GM18499 (cell line): ENCODE results near the gene P2RX6.
"Not testable (repeated sequence)": the region's sequence is repeated elsewhere in the genome, so short reads cannot be mapped to it uniquely, and the experiment has no call there.

ENCODE experiments used
- ATAC-seq: cut with Tn5 transposase; IDR thresholded peaks from one replicate; pipeline ENCODE4 v1.9.1; 2021; ENCODE audit warnings: moderate number of reproducible peaks; ENCODE audit not compliant: insufficient read depth, unreplicated experiment

Gene P2RX6

DNA sequence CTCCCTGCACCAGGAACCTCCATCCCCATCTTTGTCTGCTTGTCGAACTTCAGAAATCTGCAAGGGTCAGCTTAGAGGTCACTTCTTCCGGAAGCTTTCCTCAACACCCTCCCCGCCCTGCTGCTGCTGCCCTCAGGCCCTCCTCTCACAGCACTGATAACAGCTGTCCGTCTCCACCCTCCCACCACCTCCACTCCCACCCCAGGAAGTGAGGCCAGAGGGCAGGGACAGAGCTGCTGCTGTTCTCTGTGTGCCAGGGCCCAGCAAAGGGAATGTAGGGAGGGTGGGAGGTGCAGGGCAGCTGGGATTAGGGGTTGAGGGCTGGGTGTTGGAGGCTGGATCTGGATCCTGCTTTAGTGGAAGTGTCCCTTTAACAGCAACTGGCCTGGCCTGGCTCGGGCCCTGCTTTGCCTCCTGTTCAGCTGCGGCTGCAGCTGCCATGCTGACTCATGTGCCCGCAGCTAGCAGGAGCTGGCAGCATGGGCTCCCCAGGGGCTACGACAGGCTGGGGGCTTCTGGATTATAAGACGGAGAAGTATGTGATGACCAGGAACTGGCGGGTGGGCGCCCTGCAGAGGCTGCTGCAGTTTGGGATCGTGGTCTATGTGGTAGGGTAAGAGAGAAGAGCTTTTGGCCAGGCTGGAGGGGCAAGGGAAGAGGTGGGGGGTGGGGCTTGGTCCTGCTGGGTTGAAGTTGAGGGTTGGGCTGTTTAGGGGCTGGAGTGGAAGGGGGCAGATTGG lies at the start of gene P2RX6:
Gene P2RX6, plus strand, starts transcription at position 440 of the 740 bp plus-strand sequence. Its CDS starts 10 bp downstream, at position 450.
- no peak for ATAC-seq

DNA sequence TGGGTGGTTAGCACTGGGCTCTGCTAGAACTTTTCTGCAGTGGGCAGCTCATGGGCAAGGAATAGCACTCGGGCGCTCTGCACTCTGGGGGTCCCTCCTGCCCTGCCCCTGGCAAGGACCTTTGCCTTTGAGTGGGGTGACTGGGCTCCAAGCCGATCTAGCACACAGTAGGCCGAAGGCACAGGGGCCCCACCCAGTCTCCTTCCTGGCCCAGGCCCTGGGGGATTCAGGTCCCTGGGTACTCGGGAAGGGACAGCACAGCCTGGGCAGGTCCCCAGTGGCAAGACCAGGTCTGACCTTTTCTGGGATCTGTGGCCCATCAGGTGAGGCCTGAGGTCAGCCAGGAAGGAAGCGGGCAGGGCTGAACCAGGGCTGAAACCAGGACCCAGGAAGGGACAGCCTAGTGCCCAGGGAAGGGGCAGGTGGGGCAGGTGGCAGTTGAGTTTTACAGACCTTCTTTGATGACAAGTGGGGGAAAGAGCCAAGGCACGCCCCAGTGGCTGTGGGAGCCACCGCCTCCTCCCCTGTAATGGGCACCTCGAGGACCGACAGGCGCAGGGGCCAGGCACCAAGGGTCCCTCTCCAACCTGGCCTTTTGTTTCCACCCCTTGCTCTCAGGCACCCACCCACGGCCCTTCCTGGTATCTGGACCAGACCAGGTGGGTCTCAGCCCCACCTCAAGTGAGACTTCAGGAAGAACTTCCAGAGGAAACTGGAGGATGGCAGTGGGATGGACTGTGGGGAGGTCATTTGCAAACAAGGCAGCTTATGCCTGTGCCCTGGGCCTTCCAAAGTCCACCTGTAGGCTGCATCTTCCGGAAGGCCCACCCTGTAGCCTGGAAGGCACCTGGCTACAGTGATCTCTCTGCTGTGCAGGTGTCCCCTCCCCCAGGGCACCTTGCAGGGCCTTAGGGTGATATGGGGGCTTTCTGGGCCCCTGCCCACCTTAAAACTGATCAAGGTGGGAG lies 48.8 kb upstream of the P2RX6 start:
- ATAC-seq = no peak

DNA sequence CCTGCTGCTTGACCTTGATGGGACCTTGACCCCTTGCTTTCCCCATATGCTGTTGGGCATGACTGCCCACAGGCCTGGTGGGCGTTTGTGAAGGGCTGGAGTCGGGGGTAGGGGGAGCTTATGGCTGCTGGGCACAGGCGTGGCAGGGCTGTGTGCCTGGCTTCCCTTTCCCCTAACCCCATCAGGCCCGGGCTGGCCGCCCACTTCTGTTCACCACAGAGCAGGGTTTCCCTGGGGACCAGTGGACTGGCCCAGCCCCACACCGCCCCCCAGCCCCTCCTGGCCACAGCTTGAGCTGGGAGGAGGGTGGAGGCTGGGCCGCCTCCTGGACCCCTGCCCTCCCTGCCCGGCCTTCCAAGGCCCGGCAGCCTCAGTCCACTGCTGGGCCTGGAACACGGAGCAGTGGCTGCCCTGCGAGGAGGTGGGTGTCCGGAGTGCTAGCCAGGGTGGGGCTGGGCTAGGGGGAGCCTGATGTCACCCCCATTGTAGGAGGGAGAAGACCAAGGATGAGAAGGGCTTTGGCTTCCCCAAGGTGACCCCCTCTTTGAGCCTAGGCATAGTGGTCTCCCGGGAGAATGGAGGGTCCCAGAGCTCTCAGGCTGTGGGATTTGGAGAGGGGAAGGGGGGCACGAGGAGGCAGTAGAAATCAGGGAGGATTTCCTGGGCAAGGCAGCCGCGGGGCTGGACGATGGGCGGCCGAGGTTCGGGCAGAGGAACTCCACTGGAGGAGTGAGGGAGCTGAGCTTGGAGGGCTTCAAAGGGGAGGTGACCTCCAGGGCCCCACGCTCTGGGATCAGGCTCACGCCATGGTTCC lies 47.9 kb upstream of the P2RX6 start, which contains the start of gene AIFM3:
Gene AIFM3, plus strand, starts transcription at position 373 of the 814 bp plus-strand sequence. CDS start 690 bp downstream, outside the sequence.
- ATAC-seq = no peak

DNA sequence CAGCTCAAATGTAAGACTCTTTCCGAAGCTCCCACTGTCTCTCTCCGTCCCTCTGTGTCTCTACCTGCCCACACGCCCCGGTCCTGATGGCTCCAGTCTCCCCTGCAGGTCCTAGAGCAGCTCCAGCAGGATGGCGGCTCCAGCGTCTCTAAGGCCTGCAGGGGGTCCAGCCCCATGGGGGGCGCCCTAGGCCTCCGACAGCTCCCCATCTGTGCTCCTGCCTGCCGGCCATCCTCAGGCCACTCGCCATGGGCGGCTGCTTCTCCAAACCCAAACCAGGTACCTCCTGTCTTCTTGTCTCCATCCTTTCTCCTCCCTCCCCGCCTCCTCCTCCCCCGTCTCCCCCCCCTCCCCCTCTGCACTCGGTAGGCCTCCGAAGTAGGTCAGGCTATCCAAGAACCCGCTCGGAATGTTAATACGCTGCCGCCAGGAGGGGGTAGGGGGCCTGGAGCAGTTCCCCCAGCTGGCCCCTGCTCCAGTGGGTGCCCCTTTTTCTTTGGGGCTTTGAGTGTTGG lies 47.2 kb upstream of the P2RX6 start:
- no peak for ATAC-seq

DNA sequence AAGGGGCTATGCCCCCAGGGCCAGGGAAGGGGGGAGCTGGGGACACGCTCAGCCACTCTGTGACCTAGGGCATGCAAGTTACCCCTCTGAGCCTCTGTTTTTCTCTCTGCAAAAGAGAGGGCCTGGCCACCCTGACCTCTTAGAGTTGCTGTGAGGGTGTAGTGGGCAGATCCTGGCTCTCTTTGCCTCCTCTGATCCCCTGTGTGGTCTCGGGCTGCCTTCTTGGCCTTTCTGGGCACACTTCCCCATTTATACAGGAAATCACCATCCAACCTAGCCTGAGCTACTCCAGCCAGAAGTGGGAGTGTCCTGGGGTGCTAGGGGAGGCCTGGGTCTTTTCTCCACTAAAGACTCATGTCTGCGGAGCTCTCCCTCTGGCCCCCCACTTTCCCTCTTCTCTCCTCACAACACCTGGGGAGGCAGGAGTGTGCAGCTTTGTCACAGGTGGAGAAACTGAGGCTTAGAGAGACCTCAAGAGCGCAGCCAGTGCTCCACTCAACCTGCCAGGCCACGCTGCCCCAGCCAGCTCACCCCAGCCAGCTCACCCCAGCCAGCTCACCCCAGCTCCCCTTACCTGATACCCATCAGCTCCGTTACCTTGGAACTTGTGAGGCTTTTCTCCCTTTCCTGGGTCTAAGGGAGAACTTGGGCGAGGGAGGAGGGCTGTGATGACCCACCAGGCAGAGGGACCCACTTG lies 46.5 kb upstream of the P2RX6 start:
- ATAC-seq = no peak

DNA sequence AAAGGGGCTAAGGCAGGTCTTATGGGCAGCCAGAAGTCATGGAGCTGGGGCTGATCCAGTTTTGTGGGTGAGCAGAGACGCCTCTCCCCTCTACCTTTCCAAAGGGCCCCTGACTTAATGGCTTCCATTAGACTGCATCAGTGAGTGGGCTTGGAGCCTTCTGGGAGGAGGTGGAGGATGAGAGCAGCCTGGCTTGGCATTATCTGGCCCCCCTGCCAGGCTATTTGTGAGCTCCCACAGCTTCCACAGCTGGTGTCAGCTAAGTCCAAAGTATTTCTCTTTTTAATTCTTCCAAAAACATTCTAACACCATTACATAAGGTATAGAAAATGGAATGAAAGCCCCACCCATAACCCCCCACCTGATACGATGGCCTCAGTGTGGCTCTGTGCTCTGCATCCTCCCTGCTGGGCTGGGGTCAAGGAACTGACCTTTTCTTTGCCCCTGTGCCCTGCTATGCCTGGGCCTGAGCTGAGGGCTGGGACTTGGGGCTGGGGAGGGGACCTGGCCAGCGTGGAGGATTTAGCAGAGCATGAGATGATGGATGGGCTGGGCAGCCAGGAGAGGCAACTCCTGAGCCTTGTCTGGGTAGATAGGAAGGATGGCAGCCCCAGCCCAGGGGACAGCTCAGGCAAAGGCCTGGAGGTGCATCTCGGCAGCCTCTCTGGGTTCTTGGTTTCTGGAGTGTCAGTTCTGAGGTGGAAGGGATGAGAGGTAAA lies 43.9 kb upstream of the P2RX6 start:
- ATAC-seq = no peak

DNA sequence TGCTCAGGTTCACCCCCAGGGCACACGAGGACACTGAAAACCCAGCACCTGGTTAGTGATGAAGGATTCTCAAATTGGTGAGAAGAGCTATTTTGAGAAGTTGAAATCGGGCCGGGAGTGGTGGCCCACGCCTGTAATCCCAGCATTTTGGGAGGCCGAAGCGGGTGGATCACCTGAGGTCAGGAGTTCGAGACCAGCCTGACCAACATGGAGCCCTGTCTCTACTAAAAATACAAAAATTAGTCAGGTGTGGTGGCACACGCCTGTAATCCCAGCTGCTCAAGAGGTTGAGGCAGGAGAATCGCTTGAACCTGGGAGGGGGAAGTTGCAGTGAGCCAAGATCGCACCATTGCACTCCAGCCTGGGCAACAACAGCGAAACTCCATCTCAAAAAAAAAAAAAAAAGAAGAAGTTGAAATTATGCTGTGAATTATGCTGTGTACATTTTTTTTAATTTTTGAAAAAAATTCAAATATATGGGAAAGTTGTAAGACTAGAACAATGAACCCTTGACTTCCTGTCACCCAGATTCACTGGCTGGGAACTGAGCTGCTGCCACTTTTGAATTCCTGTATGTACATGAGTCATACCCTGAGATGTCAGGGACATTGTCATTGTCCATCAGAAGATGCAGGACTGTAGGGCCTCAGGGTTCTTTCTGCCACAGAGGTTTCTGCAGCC lies 42.8 kb upstream of the P2RX6 start:
- not testable (repeated sequence) for ATAC-seq

DNA sequence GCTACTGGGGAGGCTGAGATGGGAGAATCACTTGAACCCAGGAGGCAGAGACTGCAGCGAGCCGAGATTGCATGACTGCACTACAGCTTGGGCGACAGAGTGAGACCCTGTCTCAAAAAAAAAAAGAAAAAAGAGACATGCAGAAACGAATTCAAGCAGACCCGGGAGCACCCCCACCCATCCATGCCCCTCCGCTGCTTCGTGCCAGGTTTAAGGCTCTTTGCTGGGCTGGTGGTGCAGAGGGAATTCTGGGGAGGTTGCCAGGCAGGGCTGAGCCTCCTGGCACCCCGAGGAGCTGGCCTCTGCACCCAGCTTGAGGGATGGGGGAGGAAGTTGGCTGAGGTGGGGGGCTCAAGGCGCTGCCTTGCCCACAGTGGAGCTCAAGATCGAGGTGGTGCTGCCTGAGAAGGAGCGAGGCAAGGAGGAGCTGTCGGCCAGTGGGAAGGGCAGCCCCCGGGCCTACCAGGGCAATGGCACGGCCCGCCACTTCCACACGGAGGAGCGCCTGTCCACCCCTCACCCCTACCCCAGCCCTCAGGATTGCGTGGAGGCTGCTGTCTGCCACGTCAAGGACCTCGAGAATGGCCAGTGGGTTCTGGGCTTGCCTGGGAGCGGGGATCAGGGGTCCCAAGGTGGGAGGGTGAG lies 41.9 kb upstream of the P2RX6 start:
- no peak for ATAC-seq

DNA sequence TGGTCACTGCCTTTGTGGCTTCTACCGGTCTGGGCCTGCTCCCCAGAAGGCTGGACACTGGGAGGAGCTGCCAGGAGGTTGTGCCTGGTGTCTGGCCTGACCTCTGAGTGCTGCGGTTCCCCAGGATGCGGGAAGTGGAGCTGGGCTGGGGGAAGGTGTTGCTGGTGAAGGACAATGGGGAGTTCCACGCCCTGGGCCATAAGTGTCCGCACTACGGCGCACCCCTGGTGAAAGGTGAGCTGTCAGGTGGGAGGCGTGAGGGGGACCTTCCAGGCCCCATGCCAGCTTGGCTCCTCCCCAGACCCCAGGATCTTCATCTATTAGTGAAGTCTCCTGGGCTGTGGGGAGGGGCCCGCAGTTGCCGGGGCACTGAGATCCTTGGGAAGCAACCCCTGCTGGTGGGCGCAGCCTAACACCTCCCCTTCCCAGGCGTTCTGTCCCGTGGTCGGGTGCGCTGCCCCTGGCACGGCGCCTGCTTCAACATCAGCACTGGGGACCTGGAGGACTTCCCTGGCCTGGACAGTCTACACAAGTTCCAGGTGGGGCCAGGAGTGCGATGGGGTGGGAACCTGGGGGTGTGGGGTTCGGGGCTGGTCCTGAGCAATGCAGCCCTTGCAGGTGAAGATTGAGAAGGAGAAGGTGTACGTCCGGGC lies 41.2 kb upstream of the P2RX6 start:
- ATAC-seq = no peak

DNA sequence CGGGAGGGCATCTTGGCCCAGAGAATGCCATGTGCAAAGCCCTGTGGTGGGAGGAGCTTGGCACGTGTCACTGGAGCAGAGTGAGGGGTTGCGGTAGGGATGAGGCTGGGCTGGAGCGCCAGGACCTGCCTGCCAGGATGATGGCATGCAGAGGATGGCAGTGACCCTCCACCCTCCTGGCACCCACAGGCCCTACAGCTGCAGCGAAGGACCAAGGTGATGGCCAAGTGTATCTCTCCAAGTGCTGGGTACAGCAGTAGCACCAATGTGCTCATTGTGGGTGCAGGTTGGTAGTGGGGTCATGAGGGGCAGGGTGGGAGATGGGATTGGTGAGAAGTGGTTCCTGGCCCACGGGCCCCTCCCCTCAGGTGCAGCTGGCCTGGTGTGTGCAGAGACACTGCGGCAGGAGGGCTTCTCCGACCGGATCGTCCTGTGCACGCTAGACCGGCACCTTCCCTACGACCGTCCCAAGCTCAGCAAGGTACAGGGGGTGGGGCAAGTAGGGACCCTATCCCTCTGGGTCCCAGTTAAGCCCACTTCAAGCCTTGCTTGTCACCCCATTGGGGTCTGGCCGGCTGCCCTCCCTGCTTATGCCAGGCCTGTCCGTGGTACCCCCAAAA lies 40.5 kb upstream of the P2RX6 start:
- ATAC-seq = no peak

DNA sequence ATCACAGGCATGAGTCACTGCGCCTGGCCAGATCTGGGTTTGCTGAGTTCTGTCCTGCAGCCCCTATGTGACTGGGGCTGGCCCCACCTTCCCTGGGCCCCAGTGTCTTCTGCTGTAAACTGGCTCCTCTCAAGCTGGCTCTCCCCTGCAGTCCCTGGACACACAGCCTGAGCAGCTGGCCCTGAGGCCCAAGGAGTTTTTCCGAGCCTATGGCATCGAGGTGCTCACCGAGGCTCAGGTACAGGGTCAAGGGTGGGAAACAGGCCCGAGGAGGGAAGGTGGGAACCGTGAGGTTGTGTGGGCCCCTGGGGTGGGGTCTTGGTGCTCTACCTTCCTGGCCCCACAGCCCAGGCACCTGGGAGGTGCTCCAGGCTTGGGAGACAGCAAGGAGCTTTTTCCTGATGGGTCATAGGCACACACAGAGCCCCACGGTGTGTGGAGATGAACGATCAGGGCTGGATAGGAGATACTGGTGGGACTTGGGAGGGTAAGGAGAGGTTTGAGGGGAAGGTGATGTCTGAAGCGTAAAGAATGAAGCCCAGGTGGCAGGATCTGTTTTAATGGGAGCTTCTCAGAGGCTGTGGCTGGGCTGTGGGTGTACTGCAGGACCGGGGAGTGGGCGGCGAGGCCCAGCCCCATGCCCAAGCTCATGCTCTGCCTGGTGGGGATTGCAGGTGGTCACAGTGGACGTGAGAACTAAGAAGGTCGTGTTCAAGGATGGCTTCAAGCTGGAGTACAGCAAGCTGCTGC lies 39.2 kb upstream of the P2RX6 start:
- no peak for ATAC-seq

DNA sequence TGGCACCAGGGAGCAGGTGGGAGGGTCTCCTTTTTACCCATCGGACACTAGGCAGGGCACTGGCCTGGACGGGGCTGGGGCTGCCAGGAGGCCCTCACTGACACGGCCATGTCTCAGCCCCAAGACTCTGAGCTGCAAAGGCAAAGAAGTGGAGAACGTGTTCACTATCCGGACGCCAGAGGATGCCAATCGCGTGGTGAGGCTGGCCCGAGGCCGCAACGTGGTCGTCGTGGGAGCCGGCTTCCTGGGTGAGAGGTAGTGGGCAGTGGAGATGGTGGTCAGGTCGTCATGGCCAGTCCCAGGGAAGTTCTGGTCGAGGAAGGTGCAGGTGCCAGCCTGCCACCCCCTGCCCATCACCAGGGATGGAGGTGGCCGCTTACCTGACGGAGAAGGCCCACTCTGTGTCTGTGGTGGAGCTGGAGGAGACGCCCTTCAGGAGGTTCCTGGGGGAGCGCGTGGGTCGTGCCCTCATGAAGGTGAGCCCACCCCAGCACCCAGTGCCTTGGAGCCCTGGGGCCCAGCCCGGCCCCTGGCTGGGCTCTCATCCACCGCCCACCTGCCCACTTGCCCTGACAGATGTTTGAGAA lies 38.6 kb upstream of the P2RX6 start:
- no peak for ATAC-seq

DNA sequence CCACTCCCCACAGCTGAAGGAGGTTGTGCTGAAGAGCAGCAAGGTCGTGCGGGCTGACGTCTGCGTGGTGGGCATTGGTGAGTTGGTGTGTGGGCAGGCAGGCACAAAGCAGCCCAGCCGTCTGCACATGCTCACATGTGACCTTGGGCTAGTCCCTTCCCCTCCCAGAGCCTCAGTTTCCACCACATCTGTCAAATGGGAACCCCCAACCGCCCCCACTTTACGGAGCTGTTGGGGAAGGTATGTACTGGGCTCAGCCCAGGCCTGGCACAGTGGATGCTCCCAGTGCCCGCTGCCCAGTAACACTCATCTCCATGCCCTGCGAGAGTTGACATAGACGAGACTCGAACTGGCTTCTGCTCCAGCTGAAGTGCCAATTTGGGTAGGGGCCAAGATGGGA lies 37.9 kb upstream of the P2RX6 start:
- ATAC-seq = no peak

DNA sequence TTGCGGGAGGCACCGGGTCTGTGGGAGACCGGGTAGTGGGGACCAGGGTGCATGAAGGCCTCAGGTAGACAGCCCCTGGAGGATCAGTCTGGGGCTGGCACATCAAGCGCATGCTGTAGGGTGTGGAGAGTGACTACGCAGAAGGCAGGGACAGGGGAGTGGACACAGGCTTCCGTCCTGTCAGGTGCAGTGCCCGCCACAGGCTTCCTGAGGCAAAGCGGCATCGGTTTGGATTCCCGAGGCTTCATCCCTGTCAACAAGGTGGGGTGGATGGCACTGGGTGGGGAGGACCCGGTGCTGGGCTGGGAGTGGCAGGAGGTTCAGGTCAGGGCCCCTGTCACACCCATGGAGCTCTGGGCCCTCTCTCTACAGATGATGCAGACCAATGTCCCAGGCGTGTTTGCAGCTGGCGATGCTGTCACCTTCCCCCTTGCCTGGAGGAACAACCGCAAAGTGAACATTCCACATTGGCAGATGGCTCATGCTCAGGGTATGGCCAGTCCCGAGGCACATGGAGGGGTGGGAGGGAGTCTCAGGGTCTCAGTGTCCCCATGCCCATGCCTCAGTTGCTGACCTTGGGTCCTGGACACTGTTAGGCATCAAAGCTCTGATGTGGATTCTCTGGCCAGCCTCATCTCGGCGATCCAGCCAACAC lies 37.3 kb upstream of the P2RX6 start:
- ATAC-seq = no peak

DNA sequence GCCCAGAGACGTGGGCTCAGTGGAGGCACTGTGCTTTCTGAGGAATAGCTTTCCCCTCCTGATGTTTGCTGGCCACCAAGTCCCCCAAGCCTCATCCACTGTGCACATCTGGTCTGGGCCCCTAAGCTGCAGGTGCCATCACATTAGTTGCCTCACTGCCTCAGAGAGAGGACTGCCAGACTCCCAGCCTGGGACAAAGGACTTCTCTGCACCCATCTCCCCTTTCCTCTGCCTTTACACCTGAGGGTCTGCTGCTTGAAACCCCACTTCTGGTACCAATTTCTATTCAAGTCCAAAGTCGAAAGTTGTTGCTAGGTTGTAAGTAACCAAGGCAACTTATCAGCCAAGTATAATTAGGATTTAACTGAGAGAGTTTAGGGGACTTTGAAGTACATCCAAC lies 36.5 kb upstream of the P2RX6 start:
- no peak for ATAC-seq
